Calu3 (cell line): ENCODE results near the gene OLFML2B. TPM values are rescaled to one million over a fixed set of nuclear protein-coding genes. Genes with fewer than 3 reads are reported as not detected.

Source experiments
- BruUV-seq: library from RNA; stranded (reverse); fragments of 400-500 nt; replicated peaks from 2 replicates; lab custom pipeline; 2021; lab: Mats Ljungman, UMichigan
- CTCF ChIA-PET: fragments of 300-600 bp; sonication (Branson Sonifier 250); formaldehyde crosslinking; loops from one replicate; lab custom pipeline; 2022; ENCODE audit warnings: antibody characterized with exemption; lab: Charles Lee
- DNase-seq: peaks from one replicate; pipeline ENCODE4 v3.0.0; 2022
- H3K27ac Mint-ChIP-seq: one replicate; pipeline ENCODE4 v1.8.0; 2022; ENCODE audit warnings: mixed read lengths; ENCODE audit not compliant: unreplicated experiment
- H3K27me3 Mint-ChIP-seq: one replicate; pipeline ENCODE4 v1.8.0; 2022; ENCODE audit warnings: mixed read lengths; ENCODE audit not compliant: unreplicated experiment
- H3K36me3 Mint-ChIP-seq: one replicate; pipeline ENCODE4 v1.8.0; 2022; ENCODE audit warnings: mild to moderate bottlenecking, moderate library complexity, mixed read lengths; ENCODE audit not compliant: insufficient read depth, unreplicated experiment
- H3K4me1 Mint-ChIP-seq: one replicate; pipeline ENCODE4 v1.8.0; 2022; ENCODE audit warnings: mild to moderate bottlenecking, low read depth, mixed read lengths; ENCODE audit not compliant: unreplicated experiment
- H3K4me3 Mint-ChIP-seq: one replicate; pipeline ENCODE4 v1.8.0; 2022; ENCODE audit warnings: mild to moderate bottlenecking, low read depth, moderate library complexity, mixed read lengths; ENCODE audit not compliant: unreplicated experiment
- H3K9me3 Mint-ChIP-seq: one replicate; pipeline ENCODE4 v1.8.0; 2022; ENCODE audit warnings: low read depth, mixed read lengths; ENCODE audit not compliant: unreplicated experiment
- intact Hi-C: fragments of 100-400 bp; cut with micrococcal nuclease; formaldehyde crosslinking; loops from one replicate; pipeline ENCODE4 v1.10.0; 2022; ENCODE audit not compliant: unreplicated experiment
- total RNA-seq: library from RNA; stranded (reverse); gene quantifications from 2 replicates; pipeline ENCODE4 v1.2.3, GENCODE V29; 2022
- TF ChIP-seq, protein P1 (sequence below): fragments of 200-600 bp; IDR thresholded peaks from one replicate; pipeline ENCODE4 v1.8.0; 2022; ENCODE audit warnings: antibody characterized with exemption; ENCODE audit not compliant: unreplicated experiment

OLFML2B gene
- total RNA-seq, 1 experiment from 2014 or later: not detected

- no peaks in the 10 kb centered on the region for H3K27me3 Mint-ChIP-seq
- no peak overlapping the region for H3K4me3 Mint-ChIP-seq
- DNase-seq: no peak
- TF ChIP-seq, protein P1, sequence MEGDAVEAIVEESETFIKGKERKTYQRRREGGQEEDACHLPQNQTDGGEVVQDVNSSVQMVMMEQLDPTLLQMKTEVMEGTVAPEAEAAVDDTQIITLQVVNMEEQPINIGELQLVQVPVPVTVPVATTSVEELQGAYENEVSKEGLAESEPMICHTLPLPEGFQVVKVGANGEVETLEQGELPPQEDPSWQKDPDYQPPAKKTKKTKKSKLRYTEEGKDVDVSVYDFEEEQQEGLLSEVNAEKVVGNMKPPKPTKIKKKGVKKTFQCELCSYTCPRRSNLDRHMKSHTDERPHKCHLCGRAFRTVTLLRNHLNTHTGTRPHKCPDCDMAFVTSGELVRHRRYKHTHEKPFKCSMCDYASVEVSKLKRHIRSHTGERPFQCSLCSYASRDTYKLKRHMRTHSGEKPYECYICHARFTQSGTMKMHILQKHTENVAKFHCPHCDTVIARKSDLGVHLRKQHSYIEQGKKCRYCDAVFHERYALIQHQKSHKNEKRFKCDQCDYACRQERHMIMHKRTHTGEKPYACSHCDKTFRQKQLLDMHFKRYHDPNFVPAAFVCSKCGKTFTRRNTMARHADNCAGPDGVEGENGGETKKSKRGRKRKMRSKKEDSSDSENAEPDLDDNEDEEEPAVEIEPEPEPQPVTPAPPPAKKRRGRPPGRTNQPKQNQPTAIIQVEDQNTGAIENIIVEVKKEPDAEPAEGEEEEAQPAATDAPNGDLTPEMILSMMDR: no peak
- H3K4me1 Mint-ChIP-seq: no peaks in the 10 kb centered on the region
- BruUV-seq: no TSS peak
- H3K27ac Mint-ChIP-seq: no peak overlapping the region
- peaks cover 3% of the 10 kb centered on the region for H3K9me3 Mint-ChIP-seq
- intact Hi-C loops: no loop called here
- CTCF ChIA-PET: no interaction called here
- H3K36me3 Mint-ChIP-seq: no peaks in the 10 kb centered on the region
These were observed 79.9 kb downstream of the OLFML2B start for GRCh38 chr1:161943737-161944136.

DNA sequence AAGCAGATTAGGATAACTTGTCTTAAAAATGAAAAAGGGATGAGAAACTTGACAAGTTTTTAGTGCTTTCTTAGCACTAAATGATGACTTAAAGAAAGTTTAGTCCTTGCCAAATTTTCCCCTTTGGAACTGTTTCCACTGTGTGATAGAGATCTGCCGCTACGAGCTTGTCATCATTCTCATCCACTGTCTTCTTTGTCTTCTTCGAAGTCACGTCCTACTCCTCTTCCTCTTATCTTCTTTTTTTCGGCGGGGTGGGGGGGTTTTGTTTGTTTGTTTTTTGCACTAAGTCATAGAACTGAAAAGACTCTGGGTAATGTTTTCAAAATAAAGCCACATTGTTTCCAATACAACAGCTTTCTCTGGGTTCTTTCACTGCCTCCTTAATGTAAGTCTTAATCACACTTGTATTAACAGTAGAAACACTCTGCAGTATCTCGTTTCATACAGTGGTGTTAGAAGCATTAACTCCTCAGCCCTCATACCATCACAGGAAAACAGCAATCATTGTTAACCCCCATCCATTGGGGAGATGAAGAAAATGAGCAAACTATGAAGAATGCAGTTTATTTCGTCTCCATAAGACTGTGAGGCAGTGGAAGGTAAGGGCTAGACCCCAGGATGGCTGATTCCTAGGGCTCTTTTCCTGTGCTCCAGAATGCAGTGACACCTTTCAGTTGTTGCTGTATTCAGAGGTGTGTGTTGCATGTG is 81.8 kb downstream of the OLFML2B start:
- peaks cover under 1% of the 10 kb centered on the region for H3K9me3 Mint-ChIP-seq

DNA sequence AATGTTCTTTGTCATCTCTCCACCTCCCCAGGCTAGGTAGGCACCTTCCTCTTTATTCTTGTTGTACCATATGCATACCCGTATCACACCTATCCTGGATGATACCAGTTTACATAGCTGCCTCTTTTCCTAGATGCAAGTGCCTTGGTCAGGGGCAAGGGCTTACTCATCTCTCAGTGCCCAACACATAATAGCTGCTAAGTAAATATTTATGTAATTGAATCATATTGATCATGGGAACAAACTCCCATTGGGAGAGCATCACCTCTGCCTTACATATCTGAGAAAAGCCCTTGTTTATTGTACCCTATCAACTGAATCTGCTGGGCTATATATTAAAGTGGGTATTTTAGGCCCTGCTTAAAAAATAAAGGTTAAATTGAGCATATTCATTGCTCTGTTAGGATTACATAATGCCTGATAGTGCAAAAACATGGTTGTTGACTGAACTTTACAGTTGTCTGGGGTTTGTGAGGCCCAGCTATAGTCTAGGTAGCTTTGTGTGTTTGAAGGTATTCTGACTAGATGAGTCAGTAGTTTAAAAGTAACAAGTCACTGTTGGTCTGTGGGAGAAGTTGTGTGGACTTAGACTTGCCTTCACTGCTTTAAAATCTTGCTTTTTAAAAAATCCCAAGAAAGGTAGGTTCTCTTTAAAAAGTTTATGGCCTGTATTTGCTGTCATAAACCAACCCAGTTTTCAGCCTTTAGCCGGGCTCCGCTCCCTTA is 82.6 kb downstream of the OLFML2B start:
- no peaks in the 10 kb centered on the region for H3K27me3 Mint-ChIP-seq
- H3K9me3 Mint-ChIP-seq: no peaks in the 10 kb centered on the region
- H3K27ac Mint-ChIP-seq: no peak overlapping the region
- TF ChIP-seq, protein P1: no peak
- H3K4me1 Mint-ChIP-seq: no peaks in the 10 kb centered on the region
- H3K4me3 Mint-ChIP-seq: no peak overlapping the region
- CTCF ChIA-PET: interaction anchor here (0.7 kb wide), 2 partner anchors 12 to 44 kb away, joined by 3 to 5 read pairs; no protein-coding TSS in a partner anchor
- BruUV-seq: no TSS peak
- DNase-seq: no peak
- intact Hi-C loops: no loop called here
- H3K36me3 Mint-ChIP-seq: no peaks in the 10 kb centered on the region

More for the DNA sequence above, 81.8 kb downstream of the OLFML2B start:
- DNase-seq: no peak
- Mint-ChIP-seq H3K4me1 (no peaks in the 10 kb centered on the region), H3K27me3 (no peaks in the 10 kb centered on the region), H3K4me3 (no peak overlapping the region), H3K27ac (no peak overlapping the region), H3K36me3 (no peaks in the 10 kb centered on the region)
- TF ChIP-seq, protein P1: no peak
- BruUV-seq: no TSS peak
- CTCF ChIA-PET: no interaction called here
- intact Hi-C loops: no loop called here

DNA sequence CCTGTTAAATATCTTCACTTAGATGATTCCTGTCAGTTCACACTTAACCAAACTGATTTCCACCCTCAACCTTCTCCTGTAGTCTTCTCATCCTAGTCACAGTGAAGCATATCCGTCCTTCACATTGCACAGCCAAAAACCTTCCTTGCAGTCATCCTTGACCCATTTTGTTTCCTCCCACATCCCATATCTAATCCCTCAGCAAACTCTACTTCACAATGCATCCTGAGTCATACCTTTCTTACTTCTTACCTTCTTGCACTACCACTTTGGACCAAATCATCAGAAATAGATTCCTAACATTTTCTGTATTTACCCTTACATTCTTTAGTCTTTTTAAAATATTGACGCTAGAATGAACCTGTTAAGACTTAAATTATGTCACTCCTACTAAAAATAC is 86.9 kb downstream of the OLFML2B start:
- Mint-ChIP-seq H3K4me3 (no peak overlapping the region), H3K27ac (no peak overlapping the region), H3K36me3 (no peaks in the 10 kb centered on the region), H3K27me3 (no peaks in the 10 kb centered on the region), H3K9me3 (no peaks in the 10 kb centered on the region), H3K4me1 (no peaks in the 10 kb centered on the region)
- intact Hi-C loops: no loop called here
- no TSS peak for BruUV-seq
- CTCF ChIA-PET: no interaction called here
- TF ChIP-seq, protein P1: no peak
- no peak for DNase-seq
